MM.1S (cell line): ENCODE measurements around the gene MYMX.

ENCODE experiments used
- EZH2 ChIP-seq: fragments of 300-600 bp; sonication (generic); optimal IDR thresholded peaks from 2 replicates; pipeline ENCODE3; 2017; ENCODE audit warnings: low read depth, mild to moderate bottlenecking, antibody characterized with exemption, low read length, mixed read lengths
- EZH2phosphoT487 ChIP-seq: fragments of 300-600 bp; sonication (generic); IDR thresholded peaks from 2 replicates; pipeline ENCODE4 v1.6.1; 2018; ENCODE audit warnings: antibody characterized with exemption, low read length
- TF ChIP-seq, protein P1 (sequence below): fragments of 300-600 bp; sonication (generic); IDR thresholded peaks from 2 replicates; pipeline ENCODE4 v1.5.1; 2016; ENCODE audit warnings: antibody characterized with exemption, low read length, mixed read lengths

DNA sequence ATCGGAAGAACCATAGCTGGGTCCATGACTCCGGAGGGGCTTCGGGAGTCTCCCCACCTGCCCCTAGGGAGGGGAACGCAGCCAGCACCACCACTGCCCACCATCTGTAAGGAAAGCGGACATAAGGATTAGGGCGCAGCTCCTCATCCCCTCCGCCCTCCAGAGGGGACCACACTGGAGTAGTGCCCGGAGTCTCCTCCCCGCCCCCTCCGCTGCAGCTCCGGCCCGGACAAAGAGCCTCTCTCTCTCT lies 40.0 kb downstream of the MYMX start:
- TF ChIP-seq EZH2 (no peak), EZH2phosphoT487 (no peak)
- TF ChIP-seq, protein P1, sequence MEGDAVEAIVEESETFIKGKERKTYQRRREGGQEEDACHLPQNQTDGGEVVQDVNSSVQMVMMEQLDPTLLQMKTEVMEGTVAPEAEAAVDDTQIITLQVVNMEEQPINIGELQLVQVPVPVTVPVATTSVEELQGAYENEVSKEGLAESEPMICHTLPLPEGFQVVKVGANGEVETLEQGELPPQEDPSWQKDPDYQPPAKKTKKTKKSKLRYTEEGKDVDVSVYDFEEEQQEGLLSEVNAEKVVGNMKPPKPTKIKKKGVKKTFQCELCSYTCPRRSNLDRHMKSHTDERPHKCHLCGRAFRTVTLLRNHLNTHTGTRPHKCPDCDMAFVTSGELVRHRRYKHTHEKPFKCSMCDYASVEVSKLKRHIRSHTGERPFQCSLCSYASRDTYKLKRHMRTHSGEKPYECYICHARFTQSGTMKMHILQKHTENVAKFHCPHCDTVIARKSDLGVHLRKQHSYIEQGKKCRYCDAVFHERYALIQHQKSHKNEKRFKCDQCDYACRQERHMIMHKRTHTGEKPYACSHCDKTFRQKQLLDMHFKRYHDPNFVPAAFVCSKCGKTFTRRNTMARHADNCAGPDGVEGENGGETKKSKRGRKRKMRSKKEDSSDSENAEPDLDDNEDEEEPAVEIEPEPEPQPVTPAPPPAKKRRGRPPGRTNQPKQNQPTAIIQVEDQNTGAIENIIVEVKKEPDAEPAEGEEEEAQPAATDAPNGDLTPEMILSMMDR: no peak
